Vagina (tissue), 2 donors: ENCODE data around the gene E2F1.

Experiments
- CTCF ChIP-seq, 3 experiments: fragments of 450-650 bp in 2 of 3; fragments of 200-600 bp in 1 of 3; sonication (generic) in 1 of 3; IDR thresholded peaks; one replicate each; pipeline ENCODE4 v1.5.1; 2017 to 2019; ENCODE audit warnings: antibody characterized with exemption in 3 of 3, mild to moderate bottlenecking in 2 of 3, moderate library complexity in 2 of 3
- POLR2A ChIP-seq, 2 donors: fragments of 450-650 bp; IDR thresholded peaks; one replicate each; pipeline ENCODE4 v1.6.1; 2017; ENCODE audit warnings: antibody characterized with exemption in 2 of 2, mild to moderate bottlenecking in 2 of 2, moderate library complexity in 2 of 2
- POLR2AphosphoS5 ChIP-seq, 2 donors: sonication (generic); formaldehyde crosslinking; IDR thresholded peaks; one replicate each; pipeline ENCODE4 v1.9.0; 2017; ENCODE audit warnings: antibody characterized with exemption in 2 of 2, mild to moderate bottlenecking in 2 of 2, low read depth in 1 of 2; ENCODE audit not compliant: insufficient read depth in 1 of 2

DNA sequence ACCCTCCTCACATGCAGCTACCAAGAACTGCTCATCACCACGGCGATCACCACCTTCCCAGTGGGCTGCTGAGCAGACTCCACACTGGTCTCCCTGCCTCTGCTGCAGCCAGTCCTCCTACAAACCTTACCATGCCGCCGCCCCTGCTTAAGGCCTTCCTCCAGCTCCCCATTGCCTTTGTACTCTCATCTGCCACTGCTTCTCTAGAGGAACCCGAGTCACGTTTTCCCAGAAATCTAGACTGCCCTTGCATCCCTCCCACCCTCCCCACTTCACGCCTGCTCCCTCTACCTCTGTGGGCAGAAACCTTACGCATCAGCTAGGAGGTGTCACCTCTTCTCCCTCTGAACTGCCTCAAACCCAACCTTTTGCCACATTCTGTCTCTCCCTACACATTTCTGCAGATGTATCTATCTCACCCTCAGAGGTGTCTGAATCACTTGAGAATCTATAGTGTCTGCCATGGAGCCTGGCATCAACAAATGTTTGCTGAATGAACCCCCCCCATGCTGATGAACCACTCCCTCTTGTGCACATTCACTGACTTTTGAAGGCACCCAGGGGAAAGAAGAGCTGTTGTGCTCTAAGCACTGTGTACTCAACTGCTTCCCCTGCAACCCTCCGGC, 4.3 kb downstream of the E2F1 start:
- no peak for TF ChIP-seq CTCF (IDR thresholded peaks at IDR 0.05)
- TF ChIP-seq POLR2A (IDR thresholded peaks at IDR 0.05), result no peak
- no peak for TF ChIP-seq POLR2AphosphoS5 (IDR thresholded peaks at IDR 0.05; ENCODE audit: insufficient read depth in 1 of 2, low read depth in 1 of 2)
